Mesenchymal stem cell (in vitro differentiated cells and primary cell): ENCODE data around the gene DIS3L2.
"Not testable (repeated sequence)": the region's sequence is repeated elsewhere in the genome, so short reads cannot be mapped to it uniquely, and the experiment has no call there.

ENCODE experiments used
- DNase-seq: peaks from one replicate; pipeline ENCODE4 v3.0.0-alpha.2; 2013
- H2AFZ ChIP-seq: one replicate; pipeline ENCODE4 v1.6.1; 2013; ENCODE audit warnings: low read depth, mild to moderate bottlenecking, control low read depth, inconsistent platforms, low read length, moderate library complexity
- H2AK5ac ChIP-seq: 2 replicates; pipeline ENCODE4 v1.6.1; 2013; ENCODE audit warnings: low read length, moderate library complexity, mild to moderate bottlenecking, inconsistent platforms; ENCODE audit not compliant: severe bottlenecking
- H2BK120ac ChIP-seq: one replicate; pipeline ENCODE4 v1.6.1; 2013; ENCODE audit warnings: low read depth, mild to moderate bottlenecking, inconsistent platforms, low read length, moderate library complexity
- H2BK12ac ChIP-seq, 2 experiments: one replicate each; pipeline ENCODE4 v1.6.1; 2013; ENCODE audit warnings: inconsistent platforms in 2 of 2, low read length in 2 of 2, mild to moderate bottlenecking in 2 of 2, moderate library complexity in 2 of 2, control low read depth in 1 of 2
- H2BK15ac ChIP-seq: one replicate; pipeline ENCODE4 v1.6.1; 2013; ENCODE audit warnings: mild to moderate bottlenecking, low read depth, inconsistent platforms; ENCODE audit not compliant: poor library complexity, severe bottlenecking
- H2BK5ac ChIP-seq: 2 replicates; pipeline ENCODE4 v1.6.1; 2013; ENCODE audit warnings: low read depth, mild to moderate bottlenecking, low read length, control low read depth, inconsistent platforms; ENCODE audit not compliant: poor library complexity, severe bottlenecking
- H3K14ac ChIP-seq, 2 experiments: one replicate each; pipeline ENCODE4 v1.6.1; 2013; ENCODE audit warnings: inconsistent platforms in 2 of 2, low read length in 2 of 2, control low read depth in 1 of 2, mild to moderate bottlenecking in 1 of 2, moderate library complexity in 1 of 2
- H3K18ac ChIP-seq, 2 experiments: one replicate each; pipeline ENCODE4 v1.6.1; 2013; ENCODE audit warnings: inconsistent platforms in 2 of 2, low read length in 2 of 2, control low read depth in 1 of 2, low read depth in 1 of 2, mild to moderate bottlenecking in 1 of 2
- H3K23ac ChIP-seq, 2 experiments: one replicate each; pipeline ENCODE4 v1.6.1; 2013; ENCODE audit warnings: inconsistent platforms in 2 of 2, low read length in 2 of 2, mild to moderate bottlenecking in 2 of 2, moderate library complexity in 2 of 2, control low read depth in 1 of 2
- H3K27ac ChIP-seq: 2 replicates; pipeline ENCODE4 v1.5.1; 2013; ENCODE audit warnings: mild to moderate bottlenecking, moderate library complexity, low read length, control low read depth, inconsistent platforms; ENCODE audit not compliant: poor library complexity, severe bottlenecking
- H3K27me3 ChIP-seq, 2 experiments: 2 replicates each; pipeline versions ENCODE4 v1.6.1 to v1.7.0; 2013; ENCODE audit warnings: low read length in 2 of 2, mild to moderate bottlenecking in 2 of 2, moderate library complexity in 2 of 2, control low read depth in 1 of 2, inconsistent platforms in 1 of 2; ENCODE audit not compliant: control insufficient read depth in 1 of 2, insufficient read depth in 1 of 2
- H3K36me3 ChIP-seq, 2 experiments: 2 replicates each; pipeline versions ENCODE4 v1.6.1 to v1.7.0; 2013; ENCODE audit warnings: low read length in 2 of 2, control low read depth in 1 of 2, inconsistent platforms in 1 of 2, low read depth in 1 of 2, mild to moderate bottlenecking in 1 of 2; ENCODE audit not compliant: insufficient read depth in 2 of 2, control insufficient read depth in 1 of 2
- H3K4ac ChIP-seq, 2 experiments: one replicate each; pipeline ENCODE4 v1.6.1; 2013; ENCODE audit warnings: inconsistent platforms in 2 of 2, low read length in 2 of 2, mild to moderate bottlenecking in 2 of 2, moderate library complexity in 2 of 2, control low read depth in 1 of 2, low read depth in 1 of 2
- H3K4me1 ChIP-seq: 2 replicates; pipeline ENCODE4 v1.6.1; 2013; ENCODE audit warnings: low read depth, low read length, control low read depth; ENCODE audit not compliant: control insufficient read depth, insufficient read depth
- H3K4me2 ChIP-seq: 2 replicates; pipeline ENCODE4 v1.6.1; 2013; ENCODE audit warnings: low read length, mild to moderate bottlenecking, inconsistent platforms; ENCODE audit not compliant: poor library complexity, severe bottlenecking
- H3K4me3 ChIP-seq, 2 experiments: 2 replicates each; pipeline versions ENCODE4 v1.5.1 to v1.7.0; 2013; ENCODE audit warnings: low read length in 2 of 2, mild to moderate bottlenecking in 2 of 2, control low read depth in 1 of 2, low read depth in 1 of 2; ENCODE audit not compliant: insufficient read depth in 1 of 2
- H3K79me1 ChIP-seq: replicated peaks from 2 replicates; pipeline ENCODE4 v1.6.1; 2013; ENCODE audit warnings: mild to moderate bottlenecking, control low read depth, low read length, inconsistent platforms; ENCODE audit not compliant: poor library complexity, severe bottlenecking
- H3K9ac ChIP-seq: 2 replicates; pipeline ENCODE4 v1.7.0; 2013; ENCODE audit warnings: mild to moderate bottlenecking, low read length, moderate library complexity
- H3K9me3 ChIP-seq: 2 replicates; pipeline ENCODE4 v1.7.0; 2013; ENCODE audit warnings: mild to moderate bottlenecking, low read length; ENCODE audit not compliant: control insufficient read depth
- H4K8ac ChIP-seq: one replicate; pipeline ENCODE4 v1.6.1; 2013; ENCODE audit warnings: inconsistent platforms, mild to moderate bottlenecking, low read length, moderate library complexity
- H4K91ac ChIP-seq: one replicate; pipeline ENCODE4 v1.6.1; 2013; ENCODE audit warnings: mild to moderate bottlenecking, low read length, inconsistent platforms
- WGBS: methylation state at CpG from one replicate; pipeline ENCODE4 v1.1.7; 2013; ENCODE audit warnings: mixed read lengths; 5-methylcytosine and 5-hydroxymethylcytosine counted together

DIS3L2 gene

GRCh38 chr2:232162187-232162586 lies 200.7 kb downstream of the DIS3L2 start:
- no peak overlapping the region for H2BK12ac ChIP-seq
- no peak overlapping the region for H3K23ac ChIP-seq
- H3K9me3 ChIP-seq = no peaks in the 10 kb centered on the region
- no peak overlapping the region for H2AFZ ChIP-seq
- no peak overlapping the region for H3K18ac ChIP-seq
- no peak overlapping the region for H4K8ac ChIP-seq
- H3K79me1 ChIP-seq = peaks cover 6% of the 10 kb centered on the region
- H3K4me2 ChIP-seq = no peak overlapping the region
- peaks cover 2% of the 10 kb centered on the region for H3K4me1 ChIP-seq
- no peak overlapping the region for H2AK5ac ChIP-seq
- no peak overlapping the region for H2BK15ac ChIP-seq
- no peaks in the 10 kb centered on the region for H3K27me3 ChIP-seq
- H3K4me3 ChIP-seq = no peak overlapping the region
- DNase-seq = peak; percentile 4
- no peak overlapping the region for H3K14ac ChIP-seq
- no peak overlapping the region for H2BK5ac ChIP-seq
- peaks cover 9 to 38% of the 10 kb centered on the region in 2 experiments for H3K36me3 ChIP-seq
- H3K27ac ChIP-seq = no peak overlapping the region
- H4K91ac ChIP-seq = no peak overlapping the region
- 100% methylated on average over 3 of the region's 3 CpGs for WGBS
- no peak overlapping the region for H3K9ac ChIP-seq
- H3K4ac ChIP-seq = no peak overlapping the region
- H2BK120ac ChIP-seq = no peak overlapping the region

- H3K18ac ChIP-seq = no peak overlapping the region
- no peak overlapping the region for H3K14ac ChIP-seq
- H2AK5ac ChIP-seq = no peak overlapping the region
- H3K4me1 ChIP-seq = no peaks in the 10 kb centered on the region
- H3K27ac ChIP-seq = no peak overlapping the region
- no peaks in the 10 kb centered on the region for H3K9me3 ChIP-seq
- no peak overlapping the region for H3K4me2 ChIP-seq
- H3K4me3 ChIP-seq = no peak overlapping the region
- DNase-seq = no peak
- no peak overlapping the region for H3K9ac ChIP-seq
- H2BK120ac ChIP-seq = no peak overlapping the region
- no peak overlapping the region for H4K91ac ChIP-seq
- H4K8ac ChIP-seq = no peak overlapping the region
- no peak overlapping the region for H2BK12ac ChIP-seq
- no CpG with 5 or more reads among the region's 2 CpGs for WGBS
- H2BK15ac ChIP-seq = no peak overlapping the region
- no peak overlapping the region for H2AFZ ChIP-seq
- H3K4ac ChIP-seq = no peak overlapping the region
- H3K23ac ChIP-seq = no peak overlapping the region
- no peaks in the 10 kb centered on the region for H3K79me1 ChIP-seq
- H2BK5ac ChIP-seq = no peak overlapping the region
- H3K27me3 ChIP-seq = no peaks in the 10 kb centered on the region
- H3K36me3 ChIP-seq = peaks cover 1 to 9% of the 10 kb centered on the region in 2 experiments
Measured at GRCh38 chr2:232170396-232170795, 208.9 kb downstream of the DIS3L2 start.

GRCh38 chr2:232174662-232175061 lies 213.1 kb downstream of the DIS3L2 start:
- Histone ChIP-seq H3K18ac (no peak overlapping the region), H2AK5ac (no peak overlapping the region), H3K9me3 (no peaks in the 10 kb centered on the region), H2BK5ac (no peak overlapping the region), H2BK12ac (no peak overlapping the region), H2BK15ac (no peak overlapping the region), H4K91ac (no peak overlapping the region), H3K4ac (no peak overlapping the region), H3K4me3 (no peak overlapping the region), H2AFZ (no peak overlapping the region), H2BK120ac (no peak overlapping the region), H3K9ac (no peak overlapping the region), H3K4me2 (no peak overlapping the region), H3K27ac (no peak overlapping the region), H3K4me1 (no peaks in the 10 kb centered on the region), H3K79me1 (no peaks in the 10 kb centered on the region), H3K14ac (no peak overlapping the region), H3K23ac (no peak overlapping the region), H4K8ac (no peak overlapping the region), H3K27me3 (no peaks in the 10 kb centered on the region), H3K36me3 (no peaks in the 10 kb centered on the region)
- 97% methylated on average over 4 of the region's 4 CpGs for WGBS
- DNase-seq = peak; percentile 12

- H3K9me3 ChIP-seq, H2BK5ac ChIP-seq, DNase-seq, H3K27ac ChIP-seq, H3K14ac ChIP-seq, H2BK15ac ChIP-seq, H2BK12ac ChIP-seq, H3K79me1 ChIP-seq, H3K23ac ChIP-seq, H2AK5ac ChIP-seq, H2AFZ ChIP-seq, H3K4me1 ChIP-seq, H3K36me3 ChIP-seq, H2BK120ac ChIP-seq, H3K4me3 ChIP-seq, H3K4ac ChIP-seq, H3K4me2 ChIP-seq, H4K91ac ChIP-seq, H4K8ac ChIP-seq, H3K9ac ChIP-seq, H3K27me3 ChIP-seq, H3K18ac ChIP-seq: not testable (repeated sequence)
- 100% methylated on average over 2 of the region's 5 CpGs for WGBS
Measured at GRCh38 chr2:232176587-232176986, 215.1 kb downstream of the DIS3L2 start.
